Smooth muscle cell of the coronary artery (primary cell): ENCODE data around the gene INPP5D. TPM values are rescaled to one million over a fixed set of nuclear protein-coding genes. Genes with fewer than 3 reads are reported as not detected.

Experiments
- total RNA-seq: library from RNA; depleted of rRNA; stranded (reverse); fragments of >200 nt; gene quantifications from 2 replicates; pipeline ENCODE4 v1.2.3, GENCODE V29; 2014; ENCODE audit warnings: low replicate concordance

Gene INPP5D
- 0.12 and 0.83 TPM in 2 replicates for total RNA-seq

GRCh38 chr2:233059797-233060500 lies at the start of gene INPP5D:
INPP5D (plus strand) TSS chr2:233060342; CDS start chr2:233060479, 137 bp downstream.

GRCh38 chr2:233013027-233013461 lies 47.1 kb upstream of the INPP5D start, which contains the start of gene NGEF:
NGEF (minus strand) TSS chr2:233013256; CDS start chr2:232974890, 38,366 bp downstream.

GRCh38 chr2:233032551-233033320 lies 27.4 kb upstream of the INPP5D start, which contains the start of gene NEU2:
NEU2 (plus strand) TSS chr2:233032672; CDS start chr2:233032672, 0 bp downstream.

GRCh38 chr2:233251306-233252116 lies 191.4 kb downstream of the INPP5D start, which contains the start of gene ATG16L1:
ATG16L1 (plus strand) TSS chr2:233251673; CDS start chr2:233251828, 155 bp downstream.

Other genes starting within 250 kb of the INPP5D start
- 0.59 and 0.83 TPM in 2 replicates for gene SNORC, start 190.1 kb upstream of the INPP5D start, total RNA-seq
- gene NGEF, start 47.1 kb upstream of the INPP5D start, total RNA-seq = under 0.01 and 0.38 TPM in 2 replicates
- not detected in 2 replicates for gene NEU2, start 27.7 kb upstream of the INPP5D start, total RNA-seq
- 20.9 and 25.1 TPM in 2 replicates for gene ATG16L1, start 191.3 kb downstream of the INPP5D start, total RNA-seq
- gene SAG, start 247.5 kb downstream of the INPP5D start, total RNA-seq = not detected in 2 replicates